HG03135 (cell line): Measurements from ENCODE around the gene SLC36A2.
"Not testable (repeated sequence)": the region's sequence is repeated elsewhere in the genome, so short reads cannot be mapped to it uniquely, and the experiment has no call there.

Experiments
- ATAC-seq: cut with Tn5 transposase; IDR thresholded peaks from one replicate; pipeline ENCODE4 v1.9.1; 2021; ENCODE audit warnings: mild to moderate bottlenecking, moderate library complexity; ENCODE audit not compliant: unreplicated experiment

Gene SLC36A2

DNA sequence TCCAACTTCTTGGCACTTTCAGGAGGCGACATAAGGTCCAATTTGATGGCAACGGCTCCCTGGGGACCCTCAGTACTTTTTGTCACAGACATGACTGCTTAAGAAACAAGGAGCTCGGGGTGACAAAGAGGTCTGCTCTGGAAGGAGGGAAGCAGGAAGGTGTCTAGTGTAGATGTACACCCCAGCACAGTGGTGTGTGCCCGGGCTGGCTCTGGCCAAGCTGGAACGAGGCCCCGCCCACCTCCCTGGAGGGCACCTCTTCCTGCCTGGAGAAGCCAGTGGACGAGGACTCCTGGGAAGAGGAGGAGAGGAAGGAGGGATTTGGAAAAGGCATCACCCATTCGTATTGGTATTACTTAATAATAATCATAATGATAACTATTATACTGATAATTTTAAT lies at the start of gene SLC36A2:
SLC36A2 (minus strand) TSS at position 191 of the 400 bp plus-strand sequence; CDS start at position 92, 99 bp downstream.
- no peak for ATAC-seq

DNA sequence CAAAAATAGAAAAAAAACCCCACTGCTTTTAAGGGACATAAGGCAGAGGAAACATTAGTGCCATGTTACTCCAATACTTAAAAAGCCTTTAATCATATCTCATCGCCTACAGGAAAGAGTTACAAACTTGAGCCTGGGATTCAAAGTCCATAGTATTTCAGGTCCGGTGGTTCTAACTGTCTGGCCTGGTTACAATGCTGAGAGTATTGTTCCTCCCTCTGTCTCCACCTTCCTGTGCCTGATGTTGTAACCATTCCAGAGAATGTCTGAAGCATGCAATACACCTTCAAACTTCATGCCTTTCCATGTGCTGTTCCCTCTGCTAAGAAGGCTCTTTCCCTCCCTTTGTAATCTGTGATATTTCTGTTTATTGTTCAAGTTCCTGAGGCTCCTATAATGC lies 41.6 kb upstream of the SLC36A2 start:
- no peak for ATAC-seq

DNA sequence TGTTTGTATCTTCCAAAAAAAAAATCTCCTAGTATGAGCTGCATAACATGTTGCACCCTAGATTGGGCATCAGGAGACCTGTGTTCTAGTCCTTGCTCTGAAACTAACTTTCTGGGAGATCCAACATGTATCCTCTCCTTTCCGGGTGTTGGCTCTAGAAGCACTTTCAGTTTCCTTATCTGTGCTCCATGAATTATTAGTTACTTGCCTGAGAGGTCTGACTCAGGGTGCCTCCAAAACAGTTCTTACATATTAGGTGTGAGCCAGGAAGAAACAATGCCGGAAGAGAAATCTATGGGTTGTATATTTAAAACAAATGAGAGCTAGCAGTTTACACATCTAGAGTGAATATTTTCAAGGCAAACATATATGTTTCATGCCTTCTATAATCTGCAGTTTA lies 36.7 kb upstream of the SLC36A2 start:
- ATAC-seq: no peak

DNA sequence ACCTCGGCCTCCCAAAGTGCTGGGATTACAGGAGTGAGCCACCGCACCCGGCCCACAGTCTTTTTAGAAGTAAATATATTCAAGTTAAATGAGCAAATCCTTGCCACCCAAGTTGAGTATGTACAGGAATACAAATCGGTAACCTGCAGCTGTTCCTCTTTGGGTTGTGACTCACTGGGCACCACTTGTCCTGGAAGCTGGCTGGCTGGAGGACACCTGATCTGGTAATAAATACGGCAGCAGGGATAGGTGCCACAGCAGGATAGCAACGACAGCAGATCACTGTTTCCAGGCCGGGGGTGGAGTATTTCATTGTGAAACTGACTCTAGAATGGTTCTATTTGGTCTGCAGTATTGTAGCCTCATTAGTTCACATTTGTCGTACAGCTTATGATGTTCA lies 35.7 kb upstream of the SLC36A2 start:
- no peak for ATAC-seq

DNA sequence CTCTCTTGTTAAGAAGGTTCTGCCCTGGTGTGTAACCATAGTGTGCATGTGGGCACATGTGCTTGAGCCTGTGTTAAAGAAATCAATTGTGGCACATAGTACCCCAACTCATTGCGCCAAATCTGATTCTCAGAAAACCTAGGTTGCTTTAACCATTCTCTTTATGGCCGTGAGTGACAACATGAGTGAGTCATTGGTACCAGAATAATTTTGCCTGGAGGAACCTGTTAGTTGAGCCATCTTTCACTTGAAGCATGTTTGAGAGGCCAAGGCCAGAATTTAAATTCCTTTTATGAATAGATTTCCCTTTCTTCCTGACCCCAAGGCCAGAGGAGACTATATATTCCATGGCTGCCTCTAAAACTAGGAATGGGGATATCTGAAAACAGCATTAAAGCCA lies 35.2 kb upstream of the SLC36A2 start:
- no peak for ATAC-seq

DNA sequence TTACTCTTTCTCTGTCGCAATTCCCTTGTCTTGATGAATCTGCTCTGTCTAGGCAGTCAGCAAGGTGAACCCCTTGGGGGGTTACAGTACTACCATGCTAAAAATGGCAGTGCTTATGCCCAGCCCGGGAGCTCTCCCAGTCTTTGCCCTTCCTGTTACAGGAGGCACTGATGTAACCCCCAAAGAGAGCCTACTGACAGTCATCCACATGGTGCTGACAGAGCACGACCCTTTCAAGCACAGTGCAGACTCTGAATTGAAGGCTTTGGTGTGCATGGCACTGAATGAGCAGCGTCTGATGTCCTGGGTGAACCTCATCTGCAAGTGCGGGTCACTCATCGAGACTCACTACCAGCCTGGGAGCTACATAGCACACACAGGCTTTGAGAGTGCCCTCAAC lies 34.5 kb upstream of the SLC36A2 start:
- ATAC-seq: no peak

DNA sequence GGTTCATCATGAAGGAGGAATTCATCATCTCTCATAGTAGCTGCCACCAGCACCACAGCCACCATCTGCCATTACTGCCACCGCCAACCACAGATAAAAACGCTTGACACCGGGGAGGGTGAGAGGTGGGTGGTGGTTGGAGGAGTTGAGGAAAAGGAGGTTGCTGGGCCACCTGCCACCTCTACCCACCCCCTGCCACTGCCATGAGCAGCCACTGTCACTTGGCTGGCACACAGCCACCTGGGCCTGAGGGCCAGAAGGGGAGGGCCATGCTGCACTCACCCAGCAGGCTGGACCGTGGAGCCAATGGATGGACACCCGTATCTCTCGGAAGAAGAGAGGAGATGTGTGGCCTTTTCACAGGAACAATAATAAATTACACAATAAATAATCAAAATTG lies 31.3 kb upstream of the SLC36A2 start:
- ATAC-seq: no peak

DNA sequence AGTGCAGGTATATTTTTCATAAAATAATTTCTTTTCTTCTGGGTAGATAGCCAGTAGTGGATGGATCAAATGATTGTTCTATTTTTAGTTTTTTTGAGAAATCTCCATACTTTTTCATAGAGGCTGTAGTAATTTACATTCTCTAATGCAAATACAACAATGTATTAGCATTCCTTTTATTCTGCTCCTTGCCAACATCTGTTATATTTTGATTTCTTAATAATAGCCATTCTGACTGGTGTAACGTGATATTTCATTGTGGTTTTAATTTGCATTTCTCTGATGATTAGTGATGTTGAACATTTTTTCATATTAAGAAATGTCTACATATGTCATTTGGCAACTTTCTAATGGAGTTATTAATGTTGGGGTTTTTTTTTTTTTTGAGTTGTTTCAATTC lies 27.2 kb upstream of the SLC36A2 start:
- ATAC-seq: no peak

DNA sequence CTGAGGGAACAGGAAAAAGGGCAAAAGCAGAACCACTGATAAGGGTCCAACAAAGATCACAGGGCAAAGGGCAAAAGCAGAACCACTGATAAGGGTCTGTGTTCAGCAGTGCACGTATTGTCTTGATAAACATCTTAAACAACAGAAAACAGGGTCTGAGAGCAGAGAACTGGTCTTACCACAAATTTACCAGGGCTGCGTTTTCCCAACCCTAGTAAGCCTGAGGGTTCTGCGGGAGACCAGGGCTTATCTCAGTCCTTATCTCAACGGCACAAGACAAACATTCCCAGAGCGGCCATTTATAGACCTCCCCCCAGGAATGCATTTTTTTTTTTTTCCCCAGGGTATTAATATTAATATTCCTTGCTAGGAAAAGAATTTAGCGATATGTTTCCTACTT lies 19.7 kb upstream of the SLC36A2 start:
- ATAC-seq: not testable (repeated sequence)

DNA sequence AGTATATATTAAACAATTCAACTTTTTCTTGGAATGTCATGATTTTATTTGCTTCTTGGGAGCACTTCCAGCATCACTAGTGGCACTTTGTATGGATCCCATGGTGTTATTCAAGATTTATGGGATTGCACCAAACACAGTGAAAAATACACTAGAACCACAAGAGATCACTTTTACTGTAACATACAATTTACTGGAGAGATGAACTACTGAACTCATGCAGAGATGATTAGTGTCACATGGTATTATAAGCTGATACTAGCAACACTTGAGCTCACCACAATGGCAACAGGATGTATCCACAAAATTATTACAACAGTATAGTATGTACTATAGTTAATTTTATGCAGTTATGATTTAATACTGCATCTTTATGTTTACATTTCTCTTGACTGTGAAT lies 16.3 kb upstream of the SLC36A2 start:
- ATAC-seq: no peak

DNA sequence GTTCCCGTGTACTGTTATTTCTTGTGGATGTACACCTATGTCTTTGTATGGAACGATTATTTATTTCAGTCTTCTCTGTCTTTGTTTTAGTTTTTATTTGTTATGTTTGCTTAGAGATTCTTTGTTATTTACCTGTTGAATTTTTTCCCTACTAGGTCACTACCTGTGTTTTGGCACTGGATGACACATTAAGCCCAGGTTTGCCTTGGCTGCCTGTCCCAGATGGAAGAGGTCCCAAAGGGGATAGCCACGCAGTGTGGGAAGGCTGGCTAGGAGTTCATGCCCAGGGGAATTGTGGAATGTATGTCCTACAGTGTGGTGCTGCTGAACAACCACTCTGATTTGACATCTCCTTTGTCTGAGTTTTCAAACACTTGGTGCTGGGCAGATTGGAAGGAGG lies 15.6 kb upstream of the SLC36A2 start:
- no peak for ATAC-seq

DNA sequence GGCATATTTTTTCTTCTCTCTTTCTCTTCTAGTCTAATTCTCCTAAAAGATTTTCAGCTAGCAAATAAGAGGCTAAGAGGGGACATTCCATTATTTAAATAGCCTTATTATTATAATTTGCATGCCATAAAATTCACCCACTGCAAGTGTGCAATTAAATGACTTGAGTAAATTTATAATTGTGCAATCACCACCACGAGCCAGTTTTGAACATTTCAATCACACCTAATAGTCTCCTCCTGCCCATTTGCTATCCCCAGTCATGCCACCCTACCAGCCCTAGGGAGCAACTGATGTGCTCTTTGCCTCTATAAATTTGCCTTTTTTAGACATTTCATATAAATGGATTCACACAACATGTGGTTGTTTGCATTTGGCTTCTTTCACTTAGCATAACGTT lies 12.0 kb upstream of the SLC36A2 start:
- no peak for ATAC-seq

DNA sequence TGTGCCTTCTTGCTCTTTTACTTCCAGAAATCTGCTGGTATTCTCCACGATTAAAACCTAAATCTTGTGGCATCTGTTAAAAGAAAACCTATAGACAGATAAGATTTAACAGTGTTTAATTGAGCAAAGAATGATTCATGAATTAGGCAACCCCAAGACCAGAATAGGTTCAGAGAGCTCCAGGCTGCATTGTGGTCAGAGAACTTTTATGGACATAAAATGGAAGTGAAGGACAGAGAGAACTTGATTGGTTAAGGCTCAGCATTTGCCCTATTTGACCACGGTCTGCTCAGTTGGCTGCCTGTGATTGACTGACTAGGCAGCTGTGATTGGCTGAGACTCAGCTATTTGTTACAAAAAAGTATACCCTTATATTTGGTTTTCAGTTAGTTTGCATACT lies 10.4 kb upstream of the SLC36A2 start:
- ATAC-seq: no peak

DNA sequence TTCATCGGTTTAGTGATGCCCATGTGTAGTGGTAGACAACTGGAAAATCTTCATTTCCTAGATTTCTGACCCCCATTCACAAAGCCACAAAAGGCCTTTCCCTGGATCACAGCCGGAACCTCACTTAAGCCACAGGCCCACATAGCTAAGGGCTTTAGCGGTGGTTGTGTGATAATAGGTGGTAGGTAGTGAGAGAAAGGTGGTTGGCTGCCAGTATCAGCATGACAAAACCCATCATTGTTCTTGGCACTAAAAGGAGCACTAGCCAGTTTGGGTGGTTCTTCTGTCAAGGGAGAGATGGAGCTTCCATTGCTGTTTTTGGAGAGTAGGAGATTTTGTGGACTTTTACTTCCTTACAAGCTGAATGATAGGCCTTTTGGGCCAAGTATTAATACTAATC lies 9.7 kb upstream of the SLC36A2 start:
- ATAC-seq: no peak

DNA sequence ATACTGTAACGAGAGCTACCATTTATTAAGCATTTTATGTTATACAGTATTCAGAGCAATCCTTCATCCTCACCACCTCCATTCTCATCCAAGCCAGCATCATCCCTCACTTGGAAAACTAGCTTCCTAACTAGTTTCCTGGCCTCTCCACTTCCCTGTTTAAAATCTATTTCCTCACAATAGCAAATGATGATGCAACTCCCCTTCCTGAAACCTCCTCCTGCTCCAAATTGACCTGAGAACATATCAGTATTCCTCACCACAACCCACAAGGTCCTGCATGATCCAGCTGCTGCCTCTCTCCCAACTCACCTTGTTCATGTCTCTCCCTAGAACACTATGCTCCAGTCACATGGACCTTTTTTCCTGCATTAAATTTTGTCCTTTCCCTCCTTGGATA lies 4.3 kb upstream of the SLC36A2 start:
- ATAC-seq: no peak

DNA sequence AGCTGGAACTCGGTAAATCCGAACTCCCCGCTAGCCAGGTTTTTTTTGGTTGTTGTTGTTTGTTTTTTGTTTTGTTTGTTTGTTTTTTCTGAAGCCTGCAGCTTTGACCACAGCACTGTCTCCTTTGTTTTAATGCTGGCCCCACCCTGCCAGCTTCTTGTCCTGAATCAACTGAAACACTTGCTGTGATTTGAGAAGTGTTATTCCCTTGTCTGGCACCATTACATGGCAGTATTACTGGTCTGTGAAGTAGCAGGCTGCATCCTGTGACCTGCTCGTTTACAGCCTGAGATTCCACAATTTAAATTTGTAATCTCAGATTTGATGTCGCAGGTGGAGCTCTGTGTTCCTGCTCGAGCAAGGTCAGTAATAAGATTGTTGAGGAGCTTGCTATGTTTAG lies 1.4 kb upstream of the SLC36A2 start:
- no peak for ATAC-seq

DNA sequence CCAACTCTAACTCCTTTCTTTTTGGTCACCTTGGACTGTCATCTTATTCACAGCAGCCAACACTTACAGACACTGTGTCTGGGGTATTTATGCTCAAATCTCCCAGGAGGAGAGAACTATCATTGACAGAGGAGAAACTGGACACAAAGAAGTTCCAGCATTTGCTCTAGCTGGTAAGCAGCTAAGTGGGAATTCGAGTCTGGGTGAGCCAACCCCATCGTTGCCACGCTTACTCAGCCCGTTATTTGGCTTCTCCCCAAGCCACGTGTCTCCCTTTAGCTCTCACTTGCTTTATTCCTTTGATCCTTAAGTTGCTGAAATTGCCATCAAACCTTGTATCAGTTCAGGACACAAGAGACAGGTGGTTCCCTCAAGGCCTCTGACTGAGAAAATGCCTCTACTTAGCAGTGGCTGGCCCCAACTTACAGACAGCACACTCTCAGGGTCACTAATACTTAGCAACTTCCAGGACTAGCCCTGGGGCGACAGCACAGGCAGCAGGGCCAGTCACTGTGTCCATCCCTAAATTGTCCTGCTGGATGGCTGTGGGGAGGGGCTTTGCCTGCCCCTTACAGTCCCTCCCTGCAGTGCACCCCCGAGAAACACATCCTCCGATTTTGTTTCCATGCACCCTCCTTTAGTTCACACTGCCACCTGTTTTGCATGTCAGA lies 1.4 kb downstream of the SLC36A2 start:
- ATAC-seq: no peak

DNA sequence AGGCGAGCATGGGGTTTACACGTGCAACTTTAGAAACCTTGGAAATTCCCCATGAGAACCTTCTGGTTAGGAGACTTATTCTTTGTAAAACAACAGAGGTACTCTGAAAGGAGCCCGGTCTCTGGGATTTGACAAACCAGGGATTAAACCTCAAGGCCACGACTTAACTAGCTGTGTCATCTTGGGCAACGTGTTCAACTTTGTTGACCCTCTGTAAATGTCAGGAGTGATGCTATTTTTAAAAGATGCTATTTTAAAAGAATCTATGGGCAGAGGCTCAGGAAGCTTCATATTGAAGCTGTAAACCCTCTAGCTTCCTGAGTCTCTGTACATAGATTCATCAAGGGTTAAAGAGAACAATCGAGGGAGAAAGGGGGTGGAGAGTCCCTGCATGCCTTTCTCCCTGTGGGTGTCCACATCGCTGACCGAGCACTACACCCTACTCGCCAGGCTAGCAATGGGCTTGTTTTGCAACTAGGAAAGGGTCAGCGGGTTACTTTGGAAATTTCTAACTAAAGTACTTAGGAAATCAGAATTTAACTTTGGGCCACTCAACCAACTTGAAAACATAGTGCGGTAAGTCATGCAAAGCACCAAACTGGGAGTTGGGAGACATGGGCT lies 2.1 kb downstream of the SLC36A2 start:
- no peak for ATAC-seq

DNA sequence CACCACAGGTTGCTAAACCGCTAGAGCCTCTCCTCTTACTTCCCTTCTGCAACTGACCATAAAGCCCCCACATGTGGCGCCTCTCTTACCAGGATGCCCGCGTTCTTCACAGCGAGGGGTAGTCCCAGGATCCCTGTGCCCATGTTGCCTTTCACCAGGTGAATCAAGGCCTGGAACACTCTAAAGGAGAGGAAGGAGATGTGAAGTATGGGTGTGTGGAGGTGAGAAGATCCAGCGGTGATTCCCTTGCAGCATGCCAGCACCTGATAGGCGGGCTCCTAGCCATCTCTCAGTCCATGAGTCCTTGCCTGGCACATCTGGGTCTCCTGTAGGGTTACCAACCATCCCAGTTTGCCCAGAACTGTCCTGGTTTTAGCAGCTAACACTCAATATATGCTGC lies 3.3 kb downstream of the SLC36A2 start:
- no peak for ATAC-seq

DNA sequence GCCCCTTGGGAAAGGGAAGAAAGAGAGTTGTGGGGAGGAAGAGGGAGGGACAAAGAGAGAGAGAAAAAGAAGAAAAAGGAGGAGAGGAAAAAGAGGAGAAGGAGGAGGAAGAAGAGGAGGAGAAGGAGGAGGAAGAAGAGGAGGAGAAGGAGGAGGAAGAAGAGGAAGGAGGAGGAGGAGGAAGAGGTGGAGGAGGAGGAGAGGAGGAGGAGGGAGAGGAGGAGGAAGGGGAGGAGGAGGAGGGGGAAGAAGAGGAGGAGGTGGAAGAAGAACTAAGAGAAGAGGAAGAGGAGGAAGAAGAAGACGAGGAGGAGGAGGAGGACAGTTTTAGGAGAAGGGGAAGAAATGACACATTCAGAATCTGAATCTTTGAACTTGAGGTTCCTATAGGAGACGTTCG lies 7.4 kb downstream of the SLC36A2 start:
- no peak for ATAC-seq

DNA sequence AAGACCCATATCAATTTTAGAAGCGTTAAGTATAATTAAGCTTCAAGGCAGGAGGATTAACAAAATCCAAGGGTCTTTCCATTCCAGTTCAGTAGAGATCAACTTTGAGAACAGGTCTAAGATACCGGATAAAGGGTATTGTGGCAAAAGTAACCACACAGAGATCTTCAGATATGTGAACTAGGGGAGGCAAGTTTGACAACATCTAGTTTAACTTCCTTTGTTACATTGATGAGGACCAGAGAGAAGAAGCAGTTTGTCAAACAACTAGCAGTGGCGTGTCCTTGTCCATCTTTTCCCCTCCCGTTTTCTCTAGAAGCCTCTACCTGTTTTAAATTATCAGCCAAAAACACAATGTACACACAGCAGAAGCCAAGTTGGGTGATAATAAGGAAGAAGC lies 8.6 kb downstream of the SLC36A2 start:
- no peak for ATAC-seq

DNA sequence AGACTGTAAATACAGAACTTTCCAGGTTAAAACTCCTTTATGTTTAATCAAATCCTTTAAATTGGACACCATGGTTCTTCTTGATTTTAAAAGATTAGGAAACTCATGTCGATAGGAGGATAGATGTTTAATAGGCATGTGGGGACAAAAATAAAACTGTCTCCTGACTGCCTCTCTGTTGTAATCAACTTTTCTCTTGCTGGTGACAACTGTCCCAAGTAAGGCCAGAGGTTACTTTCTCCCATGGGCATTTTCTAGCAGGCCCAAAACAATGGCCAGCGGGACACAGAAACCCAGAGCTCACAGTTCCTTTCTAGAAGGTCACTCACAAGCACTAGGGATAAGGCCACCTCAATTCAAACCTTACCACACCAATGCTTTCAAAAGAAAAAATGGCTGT lies 14.5 kb downstream of the SLC36A2 start:
- no peak for ATAC-seq

DNA sequence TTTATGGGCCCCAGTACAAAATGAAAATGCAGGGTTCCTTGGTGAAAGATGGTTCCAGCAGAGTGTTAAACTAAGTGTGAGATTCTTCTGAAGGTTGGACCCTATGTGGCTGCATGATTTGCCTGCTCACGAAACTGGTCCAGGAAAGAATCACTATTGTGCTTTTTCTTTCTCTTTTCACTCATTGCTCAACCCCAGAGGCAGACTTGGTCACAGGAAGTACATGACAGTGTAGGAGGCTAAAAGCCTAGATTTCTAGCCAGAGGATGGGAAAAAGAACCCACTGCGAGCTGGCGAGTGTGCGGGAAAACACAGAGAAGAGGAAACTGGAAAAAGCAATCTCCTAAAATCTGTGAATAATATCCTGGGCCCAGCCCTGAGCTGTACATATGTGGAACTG lies 18.6 kb downstream of the SLC36A2 start:
- no peak for ATAC-seq
